ENCODE results near the gene CYB5D1.

DNA sequence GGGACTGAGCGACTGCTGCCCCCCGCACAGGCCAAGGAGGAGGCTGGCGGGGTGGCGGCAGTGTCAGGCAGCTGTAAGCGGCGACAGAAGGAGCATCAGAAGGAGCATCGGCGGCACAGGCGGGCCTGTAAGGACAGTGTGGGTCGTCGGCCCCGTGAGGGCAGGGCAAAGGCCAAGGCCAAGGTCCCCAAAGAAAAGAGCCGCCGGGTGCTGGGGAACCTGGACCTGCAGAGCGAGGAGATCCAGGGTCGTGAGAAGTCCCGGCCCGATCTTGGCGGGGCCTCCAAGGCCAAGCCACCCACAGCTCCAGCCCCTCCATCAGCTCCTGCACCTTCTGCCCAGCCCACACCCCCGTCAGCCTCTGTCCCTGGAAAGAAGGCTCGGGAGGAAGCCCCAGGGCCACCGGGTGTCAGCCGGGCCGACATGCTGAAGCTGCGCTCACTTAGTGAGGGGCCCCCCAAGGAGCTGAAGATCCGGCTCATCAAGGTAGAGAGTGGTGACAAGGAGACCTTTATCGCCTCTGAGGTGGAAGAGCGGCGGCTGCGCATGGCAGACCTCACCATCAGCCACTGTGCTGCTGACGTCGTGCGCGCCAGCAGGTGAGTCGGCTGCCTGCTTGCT lies 8.6 kb upstream of the CYB5D1 start:
- no peak for TF ChIP-seq POLR2A (IDR thresholded peaks at IDR 0.05)
- TF ChIP-seq, protein P1, sequence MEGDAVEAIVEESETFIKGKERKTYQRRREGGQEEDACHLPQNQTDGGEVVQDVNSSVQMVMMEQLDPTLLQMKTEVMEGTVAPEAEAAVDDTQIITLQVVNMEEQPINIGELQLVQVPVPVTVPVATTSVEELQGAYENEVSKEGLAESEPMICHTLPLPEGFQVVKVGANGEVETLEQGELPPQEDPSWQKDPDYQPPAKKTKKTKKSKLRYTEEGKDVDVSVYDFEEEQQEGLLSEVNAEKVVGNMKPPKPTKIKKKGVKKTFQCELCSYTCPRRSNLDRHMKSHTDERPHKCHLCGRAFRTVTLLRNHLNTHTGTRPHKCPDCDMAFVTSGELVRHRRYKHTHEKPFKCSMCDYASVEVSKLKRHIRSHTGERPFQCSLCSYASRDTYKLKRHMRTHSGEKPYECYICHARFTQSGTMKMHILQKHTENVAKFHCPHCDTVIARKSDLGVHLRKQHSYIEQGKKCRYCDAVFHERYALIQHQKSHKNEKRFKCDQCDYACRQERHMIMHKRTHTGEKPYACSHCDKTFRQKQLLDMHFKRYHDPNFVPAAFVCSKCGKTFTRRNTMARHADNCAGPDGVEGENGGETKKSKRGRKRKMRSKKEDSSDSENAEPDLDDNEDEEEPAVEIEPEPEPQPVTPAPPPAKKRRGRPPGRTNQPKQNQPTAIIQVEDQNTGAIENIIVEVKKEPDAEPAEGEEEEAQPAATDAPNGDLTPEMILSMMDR (IDR thresholded peaks at IDR 0.05) = no peak
- peak in 1 of 2 donors; percentile 19 for TF ChIP-seq POLR2AphosphoS5 (IDR thresholded peaks at IDR 0.05; ENCODE audit: insufficient read depth in 1 of 2, low read depth in 1 of 2)

Measured in vagina (tissue), 2 donors.